ENCODE results near the gene PHACTR3. TPM values are rescaled to one million over a fixed set of nuclear protein-coding genes. Genes with fewer than 3 reads are reported as not detected.

Gene PHACTR3
- total and polyA plus RNA-seq, 10 donors = 1.4 to 15.0 (median 8.6) TPM

GRCh38 chr20:59764037-59764436 is 159.7 kb downstream of the PHACTR3 start:
- peaks cover 0 to 6% (median 0%) of the 10 kb centered on the region in 7 donors for H3K27me3 ChIP-seq (replicated peaks in 1 of 7)
- no peaks in the 10 kb centered on the region for H3K9me3 ChIP-seq
- no peak overlapping the region for H3K4me3 ChIP-seq
- intact Hi-C loops (cut with DNase I; ENCODE audit: low total_unique reads) = no loop called here
- H3K36me3 ChIP-seq = no peaks in the 10 kb centered on the region
- TF ChIP-seq POLR2AphosphoS5 (IDR thresholded peaks at IDR 0.05) (no peak), POLR2A (IDR thresholded peaks at IDR 0.05) (no peak), CTCF (IDR thresholded peaks at IDR 0.05 in 8 of 11, conservative IDR thresholded peaks at IDR 0.05 in 3 of 11) (no peak)
- no peak for DNase-seq
- H3K4me1 ChIP-seq = no peaks in the 10 kb centered on the region
- H3K27ac ChIP-seq = no peak overlapping the region
- 60 to 85% (median 64%) methylated on average over 2 of the region's 2 CpGs for WGBS, 5 donors

GRCh38 chr20:59765599-59766177 is 161.3 kb downstream of the PHACTR3 start:
- H3K27me3 ChIP-seq (replicated peaks in 1 of 7) = peaks cover 0 to 6% (median 0%) of the 10 kb centered on the region in 7 donors
- 60 to 78% (median 77%) methylated on average over 4 of the region's 4 CpGs for WGBS, 5 donors
- no peak overlapping the region for H3K27ac ChIP-seq
- no peaks in the 10 kb centered on the region for H3K36me3 ChIP-seq
- H3K4me1 ChIP-seq = no peaks in the 10 kb centered on the region
- intact Hi-C loops (cut with DNase I; ENCODE audit: low total_unique reads) = no loop called here
- no peak overlapping the region for H3K4me3 ChIP-seq
- no peaks in the 10 kb centered on the region for H3K9me3 ChIP-seq
- TF ChIP-seq POLR2A (IDR thresholded peaks at IDR 0.05) = no peak
- no peak for TF ChIP-seq CTCF (IDR thresholded peaks at IDR 0.05 in 8 of 11, conservative IDR thresholded peaks at IDR 0.05 in 3 of 11)
- TF ChIP-seq POLR2AphosphoS5 (IDR thresholded peaks at IDR 0.05) = no peak
- no peak for DNase-seq

GRCh38 chr20:59767656-59768055 is 163.3 kb downstream of the PHACTR3 start:
- Histone ChIP-seq H3K4me3 (no peak overlapping the region), H3K36me3 (no peaks in the 10 kb centered on the region), H3K4me1 (no peaks in the 10 kb centered on the region), H3K27me3 (replicated peaks in 1 of 7) (peaks cover 0 to 8% (median 0%) of the 10 kb centered on the region in 7 donors), H3K9me3 (no peaks in the 10 kb centered on the region), H3K27ac (no peak overlapping the region)
- TF ChIP-seq POLR2AphosphoS5 (IDR thresholded peaks at IDR 0.05) (no peak), POLR2A (IDR thresholded peaks at IDR 0.05) (no peak), CTCF (IDR thresholded peaks at IDR 0.05 in 8 of 11, conservative IDR thresholded peaks at IDR 0.05 in 3 of 11) (no peak)
- intact Hi-C loops (cut with DNase I; ENCODE audit: low total_unique reads) = no loop called here
- no peak for DNase-seq

GRCh38 chr20:59770270-59770669 is 165.9 kb downstream of the PHACTR3 start:
- no peak for TF ChIP-seq POLR2AphosphoS5 (IDR thresholded peaks at IDR 0.05)
- TF ChIP-seq CTCF (IDR thresholded peaks at IDR 0.05 in 8 of 11, conservative IDR thresholded peaks at IDR 0.05 in 3 of 11) = peak in 1 of 11 experiments; percentile 60
- Histone ChIP-seq H3K9me3 (no peaks in the 10 kb centered on the region), H3K27ac (no peak overlapping the region), H3K36me3 (no peaks in the 10 kb centered on the region), H3K27me3 (replicated peaks in 1 of 7) (peaks cover 0 to 17% (median 0%) of the 10 kb centered on the region in 7 donors), H3K4me1 (no peaks in the 10 kb centered on the region), H3K4me3 (no peak overlapping the region)
- WGBS, 5 donors = 52 to 74% (median 63%) methylated on average over 3 of the region's 3 CpGs
- intact Hi-C loops (cut with DNase I; ENCODE audit: low total_unique reads) = no loop called here
- no peak for DNase-seq

All from spleen (tissue), 11 donors.